Suprapubic skin (tissue), 4 donors: Measurements from ENCODE around the gene COL4A1.

ENCODE experiments used
- EP300 ChIP-seq: sonication (generic); formaldehyde crosslinking; IDR thresholded peaks from one replicate; pipeline ENCODE4 v1.6.1; 2017; ENCODE audit warnings: antibody characterized with exemption
- POLR2A ChIP-seq, 2 donors: fragments of 450-650 bp; IDR thresholded peaks; one replicate each; pipeline ENCODE4 v1.6.1; 2017; ENCODE audit warnings: antibody characterized with exemption in 2 of 2, mild to moderate bottlenecking in 2 of 2, moderate library complexity in 2 of 2
- POLR2AphosphoS5 ChIP-seq, 3 donors: sonication (generic); formaldehyde crosslinking; IDR thresholded peaks; one replicate each; pipeline ENCODE4 v1.6.1; 2017; ENCODE audit warnings: antibody characterized with exemption in 3 of 3
- TF ChIP-seq, protein P1 (sequence below), 2 donors: fragments of 200-600 bp in 1 of 2; fragments of 450-650 bp in 1 of 2; sonication (generic) in 1 of 2; IDR thresholded peaks; one replicate each; pipeline ENCODE4 v1.5.1; 2016 to 2019; ENCODE audit warnings: antibody characterized with exemption in 2 of 2, mild to moderate bottlenecking in 1 of 2, moderate library complexity in 1 of 2

DNA sequence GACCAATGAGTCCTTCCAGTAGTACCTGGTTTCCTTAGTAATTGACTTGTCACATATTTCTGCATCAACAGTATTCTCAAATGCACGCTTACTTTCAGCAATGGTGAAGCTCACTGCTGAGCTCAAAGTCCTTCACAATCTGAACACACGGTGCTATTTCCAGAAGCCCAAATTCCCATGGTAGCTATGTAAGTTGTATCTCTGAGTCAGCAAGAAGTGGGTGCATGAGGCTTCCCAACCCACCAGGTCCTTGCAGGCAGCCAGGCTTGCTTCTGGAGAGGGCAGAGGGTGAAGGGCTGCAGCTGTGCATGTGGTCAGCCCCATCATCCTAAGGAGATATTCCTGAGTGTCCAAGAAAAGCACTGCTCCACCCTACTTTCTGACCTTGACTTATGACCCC, 25.8 kb upstream of the COL4A1 start:
- TF ChIP-seq, protein P1, sequence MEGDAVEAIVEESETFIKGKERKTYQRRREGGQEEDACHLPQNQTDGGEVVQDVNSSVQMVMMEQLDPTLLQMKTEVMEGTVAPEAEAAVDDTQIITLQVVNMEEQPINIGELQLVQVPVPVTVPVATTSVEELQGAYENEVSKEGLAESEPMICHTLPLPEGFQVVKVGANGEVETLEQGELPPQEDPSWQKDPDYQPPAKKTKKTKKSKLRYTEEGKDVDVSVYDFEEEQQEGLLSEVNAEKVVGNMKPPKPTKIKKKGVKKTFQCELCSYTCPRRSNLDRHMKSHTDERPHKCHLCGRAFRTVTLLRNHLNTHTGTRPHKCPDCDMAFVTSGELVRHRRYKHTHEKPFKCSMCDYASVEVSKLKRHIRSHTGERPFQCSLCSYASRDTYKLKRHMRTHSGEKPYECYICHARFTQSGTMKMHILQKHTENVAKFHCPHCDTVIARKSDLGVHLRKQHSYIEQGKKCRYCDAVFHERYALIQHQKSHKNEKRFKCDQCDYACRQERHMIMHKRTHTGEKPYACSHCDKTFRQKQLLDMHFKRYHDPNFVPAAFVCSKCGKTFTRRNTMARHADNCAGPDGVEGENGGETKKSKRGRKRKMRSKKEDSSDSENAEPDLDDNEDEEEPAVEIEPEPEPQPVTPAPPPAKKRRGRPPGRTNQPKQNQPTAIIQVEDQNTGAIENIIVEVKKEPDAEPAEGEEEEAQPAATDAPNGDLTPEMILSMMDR (IDR thresholded peaks at IDR 0.05), result no peak
- TF ChIP-seq POLR2AphosphoS5 (IDR thresholded peaks at IDR 0.05), result no peak
- no peak for TF ChIP-seq POLR2A (IDR thresholded peaks at IDR 0.05)
- TF ChIP-seq EP300, result no peak
